ENCODE measurements around the gene CLDN19. TPM values are rescaled to one million over a fixed set of nuclear protein-coding genes. Genes with fewer than 3 reads are reported as not detected.

Gene CLDN19
- total RNA-seq, 1 donor from 2014 or later, result not detected

GRCh38 chr1:42783092-42783491 is 43.1 kb upstream of the CLDN19 start:
- Histone ChIP-seq H3K4me3 (ENCODE audit: low read depth, low read length) (no peak overlapping the region), H3K27me3 (ENCODE audit: control insufficient read depth, insufficient read depth, low read length) (no peaks in the 10 kb centered on the region), H3K36me3 (ENCODE audit: control insufficient read depth, insufficient read depth, low read length) (no peaks in the 10 kb centered on the region)
- TF ChIP-seq, protein P1, sequence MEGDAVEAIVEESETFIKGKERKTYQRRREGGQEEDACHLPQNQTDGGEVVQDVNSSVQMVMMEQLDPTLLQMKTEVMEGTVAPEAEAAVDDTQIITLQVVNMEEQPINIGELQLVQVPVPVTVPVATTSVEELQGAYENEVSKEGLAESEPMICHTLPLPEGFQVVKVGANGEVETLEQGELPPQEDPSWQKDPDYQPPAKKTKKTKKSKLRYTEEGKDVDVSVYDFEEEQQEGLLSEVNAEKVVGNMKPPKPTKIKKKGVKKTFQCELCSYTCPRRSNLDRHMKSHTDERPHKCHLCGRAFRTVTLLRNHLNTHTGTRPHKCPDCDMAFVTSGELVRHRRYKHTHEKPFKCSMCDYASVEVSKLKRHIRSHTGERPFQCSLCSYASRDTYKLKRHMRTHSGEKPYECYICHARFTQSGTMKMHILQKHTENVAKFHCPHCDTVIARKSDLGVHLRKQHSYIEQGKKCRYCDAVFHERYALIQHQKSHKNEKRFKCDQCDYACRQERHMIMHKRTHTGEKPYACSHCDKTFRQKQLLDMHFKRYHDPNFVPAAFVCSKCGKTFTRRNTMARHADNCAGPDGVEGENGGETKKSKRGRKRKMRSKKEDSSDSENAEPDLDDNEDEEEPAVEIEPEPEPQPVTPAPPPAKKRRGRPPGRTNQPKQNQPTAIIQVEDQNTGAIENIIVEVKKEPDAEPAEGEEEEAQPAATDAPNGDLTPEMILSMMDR (IDR thresholded peaks at IDR 0.05; ENCODE audit: insufficient read depth, low read length, severe bottlenecking), result no peak
- DNase-seq (ENCODE audit: low read depth) (no peak), FAIRE-seq (no peak)

DNA sequence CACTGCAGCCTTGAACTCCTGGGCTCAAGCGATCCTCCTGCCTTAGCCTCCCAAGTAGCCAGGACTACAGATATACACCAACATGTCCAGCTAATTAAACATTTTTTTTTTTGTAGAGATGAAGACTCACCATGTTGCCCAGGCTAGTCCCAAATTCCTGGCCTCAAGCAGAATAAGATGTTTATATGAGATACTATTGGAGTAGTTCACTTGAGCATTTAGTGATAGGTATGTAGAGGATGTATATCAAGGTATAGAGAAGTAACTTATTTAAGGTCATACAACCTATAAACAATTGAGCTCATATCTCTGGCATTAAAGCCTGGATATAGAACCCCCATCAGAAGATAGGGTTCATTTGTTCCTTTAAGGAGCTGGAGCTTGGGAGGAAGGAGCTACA is 40.1 kb upstream of the CLDN19 start:
- Histone ChIP-seq H3K36me3 (ENCODE audit: control insufficient read depth, insufficient read depth, low read length) (peaks cover 1% of the 10 kb centered on the region), H3K27me3 (ENCODE audit: control insufficient read depth, insufficient read depth, low read length) (no peaks in the 10 kb centered on the region), H3K4me3 (ENCODE audit: low read depth, low read length) (no peak overlapping the region)
- TF ChIP-seq, protein P1 (IDR thresholded peaks at IDR 0.05; ENCODE audit: insufficient read depth, low read length, severe bottlenecking), result no peak
- FAIRE-seq, result no peak
- no peak for DNase-seq (ENCODE audit: low read depth)

GRCh38 chr1:42779725-42780124 is 39.7 kb upstream of the CLDN19 start:
- TF ChIP-seq, protein P1 (IDR thresholded peaks at IDR 0.05; ENCODE audit: insufficient read depth, low read length, severe bottlenecking), result no peak
- DNase-seq (ENCODE audit: low read depth) (no peak), FAIRE-seq (no peak)
- Histone ChIP-seq H3K4me3 (ENCODE audit: low read depth, low read length) (no peak overlapping the region), H3K27me3 (ENCODE audit: control insufficient read depth, insufficient read depth, low read length) (no peaks in the 10 kb centered on the region), H3K36me3 (ENCODE audit: control insufficient read depth, insufficient read depth, low read length) (peaks cover 4% of the 10 kb centered on the region)

- peak; percentile 45 for DNase-seq (ENCODE audit: low read depth)
- FAIRE-seq, result no peak
- H3K27me3 ChIP-seq (ENCODE audit: control insufficient read depth, insufficient read depth, low read length), result no peaks in the 10 kb centered on the region
- no peak overlapping the region for H3K4me3 ChIP-seq (ENCODE audit: low read depth, low read length)
- peaks cover 4% of the 10 kb centered on the region for H3K36me3 ChIP-seq (ENCODE audit: control insufficient read depth, insufficient read depth, low read length)
- TF ChIP-seq, protein P1 (IDR thresholded peaks at IDR 0.05; ENCODE audit: insufficient read depth, low read length, severe bottlenecking), result peak; percentile 68
Measured at GRCh38 chr1:42777852-42778251, 37.8 kb upstream of the CLDN19 start.

GRCh38 chr1:42776502-42776901 is 36.5 kb upstream of the CLDN19 start:
- Histone ChIP-seq H3K27me3 (ENCODE audit: control insufficient read depth, insufficient read depth, low read length) (no peaks in the 10 kb centered on the region), H3K36me3 (ENCODE audit: control insufficient read depth, insufficient read depth, low read length) (peaks cover 4% of the 10 kb centered on the region), H3K4me3 (ENCODE audit: low read depth, low read length) (no peak overlapping the region)
- TF ChIP-seq, protein P1 (IDR thresholded peaks at IDR 0.05; ENCODE audit: insufficient read depth, low read length, severe bottlenecking), result no peak
- DNase-seq (ENCODE audit: low read depth), result no peak
- FAIRE-seq, result no peak

DNA sequence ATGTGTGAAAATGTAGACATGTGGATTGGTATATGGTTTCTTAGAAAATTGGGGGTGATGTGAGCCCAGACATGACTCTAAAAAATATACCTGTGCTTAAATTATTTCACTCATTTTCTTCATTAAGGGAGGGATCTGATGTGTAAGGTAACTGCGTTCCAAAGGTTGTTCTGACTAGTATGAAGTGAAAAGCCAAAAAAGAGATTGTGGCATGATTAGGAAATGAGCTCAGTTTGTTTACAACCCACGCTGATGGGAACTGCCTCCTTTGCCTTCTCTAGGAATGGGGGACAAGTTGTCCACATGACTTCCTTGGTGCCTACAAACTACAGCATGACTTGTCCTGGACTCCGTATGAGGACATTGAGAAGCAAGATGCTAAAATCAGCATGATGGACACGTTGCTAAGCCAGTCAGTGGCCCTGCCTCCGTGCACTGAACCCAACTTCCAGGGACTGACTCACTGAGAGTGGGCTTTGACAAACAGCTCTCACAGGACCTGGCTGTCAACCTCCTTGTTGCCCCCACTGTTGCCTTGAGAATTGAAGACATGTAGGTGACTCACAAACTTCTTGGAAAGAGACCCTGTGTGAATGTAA is 35.0 kb upstream of the CLDN19 start:
- TF ChIP-seq, protein P1 (IDR thresholded peaks at IDR 0.05; ENCODE audit: insufficient read depth, low read length, severe bottlenecking), result no peak
- Histone ChIP-seq H3K36me3 (ENCODE audit: control insufficient read depth, insufficient read depth, low read length) (peaks cover 4% of the 10 kb centered on the region), H3K4me3 (ENCODE audit: low read depth, low read length) (no peak overlapping the region), H3K27me3 (ENCODE audit: control insufficient read depth, insufficient read depth, low read length) (no peaks in the 10 kb centered on the region)
- no peak for DNase-seq (ENCODE audit: low read depth)
- FAIRE-seq, result no peak
